ENCODE results near the gene MAGI2. TPM values are rescaled to one million over a fixed set of nuclear protein-coding genes. Genes with fewer than 3 reads are reported as not detected.
"Not testable (repeated sequence)": the region's sequence is repeated elsewhere in the genome, so short reads cannot be mapped to it uniquely, and the experiment has no call there.

Gene MAGI2
- total RNA-seq, 1 donor from 2014 or later: 136 TPM

- no peak for FAIRE-seq
- DNase-seq (ENCODE audit: low spot score in 2 of 2): no peak
Measured at GRCh38 chr7:78985509-78985908, 468.0 kb downstream of the MAGI2 start.

DNA sequence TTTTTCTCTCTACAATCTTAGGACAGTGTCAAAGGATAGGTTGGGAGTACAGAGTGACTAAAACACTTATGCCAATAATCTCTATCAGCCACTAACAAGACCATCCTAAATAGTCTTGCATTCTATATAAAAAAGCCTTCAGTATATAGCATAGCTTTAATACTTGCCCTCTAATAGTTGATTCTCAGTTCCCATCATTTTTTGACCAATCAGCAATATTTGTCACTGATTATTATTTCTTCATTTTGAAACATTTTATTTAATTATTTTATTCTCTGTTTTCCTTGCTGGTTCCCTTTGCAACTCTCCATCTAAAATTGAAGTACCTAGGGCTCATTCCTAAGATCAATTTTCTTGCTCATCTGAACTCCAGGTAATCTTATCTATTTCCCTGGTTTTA, 470.0 kb downstream of the MAGI2 start:
- DNase-seq (ENCODE audit: low spot score in 2 of 2) (no peak), FAIRE-seq (no peak)

GRCh38 chr7:78970440-78970916, 483.0 kb downstream of the MAGI2 start:
- no peak for FAIRE-seq

GRCh38 chr7:78968951-78969350, 484.5 kb downstream of the MAGI2 start:
- no peak for DNase-seq (ENCODE audit: low spot score in 2 of 2)
- no peak for FAIRE-seq

More at GRCh38 chr7:78970440-78970916, 483.0 kb downstream of the MAGI2 start:
- no peak for DNase-seq (ENCODE audit: low spot score in 2 of 2)

GRCh38 chr7:78967561-78967960, 485.9 kb downstream of the MAGI2 start:
- DNase-seq (ENCODE audit: low spot score in 2 of 2); FAIRE-seq: not testable (repeated sequence)

GRCh38 chr7:78967046-78967445, 486.4 kb downstream of the MAGI2 start:
- no peak for DNase-seq (ENCODE audit: low spot score in 2 of 2)
- FAIRE-seq: no peak

DNA sequence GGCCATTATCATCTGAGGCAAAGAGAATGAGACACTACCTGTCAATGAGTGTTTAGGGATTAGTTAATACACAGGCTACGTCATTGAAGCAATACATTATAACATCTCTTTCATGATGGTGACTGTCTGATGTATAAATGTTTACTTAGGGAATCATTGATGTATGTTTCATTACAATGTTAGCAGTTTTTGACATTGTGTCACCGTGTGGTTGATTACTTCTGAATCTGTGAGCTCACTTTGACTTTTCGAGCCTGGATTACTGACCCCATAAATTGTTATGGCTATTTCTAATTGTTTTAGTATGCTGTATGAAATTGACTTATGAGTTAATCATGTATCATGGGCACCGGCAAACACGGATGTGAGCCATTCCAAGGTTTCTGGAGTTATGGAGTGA, 494.0 kb downstream of the MAGI2 start:
- no peak for FAIRE-seq

GRCh38 chr7:78955329-78955728, 498.1 kb downstream of the MAGI2 start:
- no peak for DNase-seq (ENCODE audit: low spot score in 2 of 2)
- FAIRE-seq: no peak

More for the DNA sequence above, 494.0 kb downstream of the MAGI2 start:
- DNase-seq (ENCODE audit: low spot score in 2 of 2): no peak

DNA sequence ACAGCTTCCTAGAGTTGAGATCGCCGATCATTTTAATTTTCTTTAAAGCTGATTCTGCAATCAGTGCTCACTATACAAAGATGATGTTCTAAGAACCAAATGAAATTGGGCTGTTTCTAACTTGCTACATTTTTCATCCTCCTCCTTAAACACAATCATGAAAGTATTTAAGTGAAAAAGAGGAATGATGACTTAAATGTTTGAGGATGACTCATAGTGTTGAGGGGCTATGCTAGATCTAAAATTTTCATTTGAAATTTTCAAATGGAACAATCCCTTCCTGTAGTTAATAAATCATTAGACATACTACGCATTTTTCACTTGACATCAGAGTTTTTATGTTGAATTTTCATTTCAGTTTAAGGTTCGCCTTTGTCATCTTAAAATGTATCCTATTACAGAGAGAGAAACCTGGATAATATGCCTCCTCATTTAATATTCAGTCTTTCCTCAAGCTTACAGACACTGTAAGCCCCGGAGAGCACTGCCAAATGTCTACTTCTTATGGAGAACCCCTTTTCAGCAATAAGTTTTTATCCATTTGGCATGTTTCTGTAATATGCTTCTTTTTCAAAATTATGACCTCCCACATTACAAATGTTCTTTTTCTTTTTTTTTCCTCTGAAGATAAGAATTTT, 499.6 kb downstream of the MAGI2 start:
- DNase-seq (ENCODE audit: low spot score in 2 of 2) (no peak), FAIRE-seq (no peak)

- no peak for FAIRE-seq
- no peak for DNase-seq (ENCODE audit: low spot score in 2 of 2)
Measured at GRCh38 chr7:78953090-78953489, 500.4 kb downstream of the MAGI2 start.

GRCh38 chr7:78939669-78940068, 513.8 kb downstream of the MAGI2 start:
- DNase-seq (ENCODE audit: low spot score in 2 of 2): no peak
- no peak for FAIRE-seq

DNA sequence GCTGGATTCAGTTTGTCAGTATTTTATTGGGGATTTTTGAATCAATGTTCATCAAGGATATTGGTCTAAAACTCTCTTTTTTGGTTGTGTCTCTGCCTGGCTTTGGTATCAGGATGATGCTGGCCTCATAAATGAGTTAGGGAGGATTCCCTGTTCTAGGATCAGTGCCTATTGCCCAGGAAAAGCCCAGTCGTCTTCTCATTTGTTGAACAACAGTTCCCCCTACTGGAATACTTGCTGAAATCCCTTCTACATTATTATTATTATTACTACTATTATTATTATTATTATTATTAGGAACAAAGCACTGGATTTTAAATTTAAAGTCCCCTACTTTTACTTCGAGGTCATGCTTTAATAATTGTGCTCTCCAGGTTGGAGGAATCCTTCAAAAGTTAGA, 528.9 kb downstream of the MAGI2 start:
- DNase-seq (ENCODE audit: low spot score in 2 of 2) (no peak), FAIRE-seq (no peak)

DNA sequence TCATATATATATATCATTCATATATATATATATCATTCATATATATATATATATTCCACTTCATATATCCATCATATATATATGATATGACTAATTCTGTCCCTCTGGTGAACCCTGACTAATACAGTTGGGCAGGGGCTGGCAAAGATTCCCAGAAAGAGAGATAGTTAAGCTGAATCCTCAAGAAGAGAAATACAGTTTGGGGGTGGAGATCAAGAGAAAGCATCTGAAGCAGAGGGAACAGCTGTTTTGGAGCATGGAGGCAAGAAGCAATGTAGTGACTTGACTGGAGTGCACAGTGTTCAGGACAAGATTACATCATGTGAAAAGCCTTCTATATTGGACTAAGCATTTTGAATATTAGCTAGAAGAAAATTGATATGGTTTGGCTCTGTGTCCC, 540.7 kb downstream of the MAGI2 start:
- DNase-seq (ENCODE audit: low spot score in 2 of 2) (no peak), FAIRE-seq (no peak)

DNA sequence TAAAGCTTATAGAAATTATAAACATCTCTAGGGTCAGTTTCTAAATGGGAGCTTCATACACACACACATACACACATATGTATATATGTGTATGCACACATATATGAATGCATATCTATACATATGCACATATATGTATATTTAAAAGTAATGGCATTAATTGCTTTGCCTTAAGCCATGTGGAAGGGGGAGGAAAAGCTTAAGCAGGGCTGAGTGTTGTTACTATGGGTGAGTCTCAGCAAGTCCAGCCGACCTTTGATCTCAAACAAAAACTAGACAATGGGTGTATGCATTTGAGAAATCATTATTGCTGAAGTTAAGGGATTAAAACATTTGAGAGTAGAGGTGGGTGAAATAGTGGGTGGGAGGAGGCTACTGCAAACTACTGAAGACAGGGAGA, 546.7 kb downstream of the MAGI2 start:
- DNase-seq (ENCODE audit: low spot score in 2 of 2): no peak
- no peak for FAIRE-seq

GRCh38 chr7:78905436-78905835, 548.0 kb downstream of the MAGI2 start:
- no peak for FAIRE-seq
- DNase-seq (ENCODE audit: low spot score in 2 of 2): no peak

DNA sequence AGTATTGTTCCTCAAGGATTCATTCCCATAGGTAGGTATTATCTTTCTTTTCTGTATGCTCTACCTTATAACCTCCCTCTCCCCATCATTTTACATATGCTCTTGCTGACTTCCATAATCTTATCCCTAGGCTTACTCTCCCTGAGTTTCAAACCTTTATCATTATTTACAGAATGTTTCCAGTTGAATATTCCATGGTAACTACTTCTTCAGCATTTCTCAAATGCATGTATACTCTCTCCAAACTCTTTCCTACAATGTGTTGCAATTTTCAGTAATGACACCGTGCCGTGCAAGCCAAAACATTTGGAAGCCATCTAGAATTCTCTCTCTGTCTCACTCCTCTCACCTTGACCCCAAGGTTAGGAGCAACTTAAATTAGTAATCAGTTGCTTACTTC, 548.5 kb downstream of the MAGI2 start:
- FAIRE-seq: no peak

GRCh38 chr7:78901566-78901965, 551.9 kb downstream of the MAGI2 start:
- FAIRE-seq (peak; percentile 49), DNase-seq (ENCODE audit: low spot score in 2 of 2) (no peak)

More for the DNA sequence above, 548.5 kb downstream of the MAGI2 start:
- DNase-seq (ENCODE audit: low spot score in 2 of 2): no peak

DNA sequence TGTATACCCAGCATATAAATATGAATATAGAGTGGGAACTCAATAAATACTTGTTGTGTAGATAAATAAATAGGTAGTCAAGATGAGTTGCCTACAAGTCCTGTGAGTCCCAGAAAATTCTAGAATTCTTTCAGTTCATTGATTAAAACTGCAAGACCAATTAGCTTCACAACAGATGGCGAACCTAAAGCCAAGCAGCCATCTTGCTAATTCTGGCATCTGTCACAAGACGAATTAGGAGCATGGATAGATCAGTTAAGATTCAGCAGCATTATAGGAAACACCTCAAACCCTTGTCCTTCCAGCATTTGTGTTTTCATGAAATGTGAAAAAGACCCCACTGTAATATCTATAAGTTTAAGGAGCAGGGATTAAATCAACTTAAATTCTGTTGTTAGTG, 552.7 kb downstream of the MAGI2 start:
- FAIRE-seq (no peak), DNase-seq (ENCODE audit: low spot score in 2 of 2) (no peak)

DNA sequence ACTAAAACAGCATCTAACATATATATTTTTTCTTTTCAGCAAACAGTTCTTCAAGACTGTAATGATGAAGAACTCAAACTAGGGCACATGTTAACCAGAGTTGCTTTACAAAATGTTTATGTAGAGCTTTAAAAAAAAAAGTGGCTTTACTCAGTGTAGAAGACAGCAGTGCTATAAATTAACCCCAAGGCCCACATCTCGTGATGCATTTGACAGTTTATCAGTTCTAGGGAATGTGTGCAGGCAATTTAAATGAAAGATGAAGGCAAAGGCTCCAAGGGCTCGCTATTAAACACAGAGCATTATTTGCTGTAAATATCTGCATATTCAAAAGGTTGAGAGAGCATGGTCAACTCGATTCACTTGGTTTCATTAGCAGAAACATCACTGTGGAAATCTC, 558.1 kb downstream of the MAGI2 start:
- DNase-seq (ENCODE audit: low spot score in 2 of 2): no peak
- no peak for FAIRE-seq

DNA sequence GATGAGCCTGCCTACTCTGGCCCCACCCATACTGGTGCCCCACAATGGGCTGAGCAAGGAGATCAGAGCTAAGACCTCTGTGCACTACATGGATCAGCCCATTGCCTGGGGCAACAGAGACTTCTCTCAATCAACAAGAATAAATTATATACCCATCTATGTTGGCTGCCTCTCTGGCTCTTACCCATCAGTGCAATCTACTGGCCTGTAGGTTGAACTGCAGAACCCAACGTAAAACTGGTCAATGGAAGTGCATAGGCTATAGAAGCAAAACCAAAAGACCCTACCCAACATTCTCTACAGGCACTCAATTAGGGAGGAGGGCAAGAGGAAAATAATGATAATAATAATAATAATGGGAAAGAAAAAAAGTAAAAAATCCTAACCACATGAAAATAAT, 574.3 kb downstream of the MAGI2 start:
- no peak for DNase-seq (ENCODE audit: low spot score in 2 of 2)
- no peak for FAIRE-seq

DNA sequence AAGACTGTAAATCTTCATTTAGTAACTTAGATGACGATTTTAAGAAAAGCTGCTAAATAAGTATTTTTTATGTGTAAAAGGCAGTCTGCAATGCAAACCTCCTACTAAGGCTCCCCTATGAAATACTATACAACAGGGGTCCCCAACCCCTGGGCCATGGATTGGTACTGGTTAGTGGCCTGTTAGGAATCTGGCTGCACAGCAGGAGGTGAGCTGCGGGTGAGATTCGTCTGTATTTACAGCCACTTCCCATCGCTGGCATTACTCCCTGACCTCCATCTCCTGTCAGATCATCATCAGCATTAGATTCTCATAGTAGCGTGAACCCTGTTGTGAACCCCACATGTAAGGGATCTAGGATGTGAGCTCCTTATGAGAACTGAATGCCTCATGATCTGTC, 580.4 kb downstream of the MAGI2 start:
- FAIRE-seq: no peak
- no peak for DNase-seq (ENCODE audit: low spot score in 2 of 2)

DNA sequence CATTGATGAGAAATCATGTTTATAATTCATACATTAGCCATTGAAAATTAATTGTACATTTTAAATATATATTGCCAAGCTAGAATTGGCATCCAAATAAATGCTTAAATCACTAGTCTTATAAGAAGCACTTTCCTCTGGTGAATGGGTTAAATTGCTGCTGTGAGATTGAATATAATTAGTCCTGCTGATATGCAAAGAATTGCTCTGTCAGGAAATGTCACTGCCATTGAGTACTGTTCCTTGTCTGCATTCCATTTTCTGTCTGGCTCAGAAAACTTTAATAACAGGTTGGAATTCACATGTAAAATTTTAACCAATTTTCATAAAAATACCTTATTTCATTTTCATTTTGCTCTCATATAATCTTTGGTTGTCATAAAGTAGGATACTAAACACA, 589.1 kb downstream of the MAGI2 start:
- DNase-seq (ENCODE audit: low spot score in 2 of 2): no peak
- FAIRE-seq: no peak

DNA sequence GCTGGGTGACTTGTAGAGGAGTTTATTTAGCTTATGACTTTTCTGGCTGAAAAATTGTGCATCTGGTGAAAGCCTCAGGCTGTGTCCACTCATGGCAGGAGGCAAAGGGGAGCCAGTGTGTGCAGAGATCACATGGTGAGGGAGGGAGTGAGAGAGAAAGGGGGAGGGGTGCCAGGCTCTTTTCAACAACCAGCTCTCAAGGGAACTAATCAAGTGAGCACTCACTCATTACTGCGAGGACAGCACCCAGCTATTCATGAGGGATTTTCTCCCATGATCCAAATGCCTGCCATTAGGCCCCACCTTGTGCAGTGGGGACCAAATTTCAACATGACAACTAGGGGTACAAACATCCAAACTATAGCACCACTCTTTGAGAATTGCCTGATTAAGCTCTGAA, 590.2 kb downstream of the MAGI2 start:
- no peak for FAIRE-seq
- DNase-seq (ENCODE audit: low spot score in 2 of 2): no peak

Data from frontal cortex (tissue), 4 donors.